ENCODE results near the gene CD99.

CD99 gene

GRCh38 chrX:2705046-2705832 is 14.1 kb downstream of the CD99 start:
- no peak for TF ChIP-seq CTCF (IDR thresholded peaks at IDR 0.05)

- no peak for TF ChIP-seq CTCF (IDR thresholded peaks at IDR 0.05)
These were observed 16.3 kb downstream of the CD99 start for GRCh38 chrX:2707334-2707760.

DNA sequence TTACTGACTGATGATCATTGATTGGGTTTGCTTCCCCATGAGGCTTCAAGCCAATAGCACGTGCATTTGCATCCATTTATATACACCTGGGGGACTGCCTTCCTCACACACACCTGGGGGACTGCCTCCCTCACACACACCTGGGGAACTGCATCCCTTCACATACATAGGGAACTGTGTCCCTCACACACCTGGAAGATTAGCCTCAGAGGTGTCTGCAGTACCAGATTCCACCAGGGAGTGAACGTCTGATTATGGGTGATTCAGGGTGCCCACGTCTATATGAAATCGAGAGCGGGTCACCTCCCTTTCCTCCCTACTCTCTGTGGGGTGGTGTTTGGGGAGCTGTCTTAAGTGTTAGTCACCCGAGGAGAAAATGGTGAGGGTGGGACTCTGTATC is 16.9 kb downstream of the CD99 start:
- TF ChIP-seq CTCF (IDR thresholded peaks at IDR 0.05): no peak

DNA sequence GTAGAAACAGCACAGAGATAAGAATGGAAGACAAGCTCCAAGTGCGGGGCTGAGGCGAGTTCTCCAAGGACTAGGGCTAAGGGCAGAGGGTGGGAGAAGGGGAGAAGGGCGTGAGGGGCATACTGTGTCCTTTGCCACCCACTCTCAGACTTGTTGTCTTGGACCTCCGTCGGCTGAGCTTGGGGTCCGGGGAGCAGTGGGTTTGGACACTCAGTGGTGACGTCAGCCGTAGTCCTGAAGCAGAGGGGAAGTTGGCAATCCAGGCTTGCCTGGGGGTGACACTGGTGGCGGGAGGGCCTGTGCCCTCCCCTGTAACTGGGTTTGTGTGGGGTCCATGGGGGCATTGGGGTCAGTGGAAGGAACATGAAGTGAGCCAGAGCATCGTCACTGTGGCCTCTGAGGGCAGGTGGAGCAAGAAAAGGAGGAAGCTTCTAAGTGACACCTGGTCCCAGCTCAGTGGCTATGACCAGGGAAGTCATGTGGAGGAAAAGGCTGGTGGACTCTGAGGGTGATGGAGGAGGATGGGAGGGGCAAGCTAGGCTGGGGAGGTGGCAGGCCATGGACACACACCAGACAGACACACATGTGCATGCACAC is 17.6 kb downstream of the CD99 start:
- no peak for TF ChIP-seq CTCF (IDR thresholded peaks at IDR 0.05)

- no peak for TF ChIP-seq CTCF (IDR thresholded peaks at IDR 0.05)
These were observed 18.5 kb downstream of the CD99 start for GRCh38 chrX:2709556-2709955.

GRCh38 chrX:2710041-2710840 is 19.1 kb downstream of the CD99 start:
- no peak for TF ChIP-seq CTCF (IDR thresholded peaks at IDR 0.05)

GRCh38 chrX:2711441-2711840 is 20.3 kb downstream of the CD99 start:
- no peak for TF ChIP-seq CTCF (IDR thresholded peaks at IDR 0.05)

Measured in LNCAP (cell line).